Hepatocyte (in vitro differentiated cells): Measurements from ENCODE around the gene CBX5.

Source experiments
- CTCF ChIP-seq: fragments of 200-600 bp; sonication (generic); IDR thresholded peaks from 2 replicates; pipeline ENCODE4 v1.5.1; 2016; ENCODE audit warnings: antibody characterized with exemption, mild to moderate bottlenecking; ENCODE audit not compliant: poor library complexity
- EZH2 ChIP-seq: fragments of 200-600 bp; sonication (generic); IDR thresholded peaks from 2 replicates; pipeline ENCODE4 v1.6.1; 2016; ENCODE audit warnings: antibody characterized with exemption, mild to moderate bottlenecking, borderline replicate concordance
- EZH2phosphoT487 ChIP-seq: fragments of 200-600 bp; sonication (generic); IDR thresholded peaks from one replicate; pipeline ENCODE4 v1.6.1; 2018; ENCODE audit warnings: antibody characterized with exemption, mild to moderate bottlenecking, low read depth, moderate library complexity; ENCODE audit not compliant: unreplicated experiment, severe bottlenecking

GRCh38 chr12:54259194-54260011, 20.5 kb downstream of the CBX5 start:
- no peak for TF ChIP-seq EZH2phosphoT487
- no peak for TF ChIP-seq EZH2
- TF ChIP-seq CTCF = no peak
